ENCODE measurements around the gene SH3RF3.

SH3RF3 gene

DNA sequence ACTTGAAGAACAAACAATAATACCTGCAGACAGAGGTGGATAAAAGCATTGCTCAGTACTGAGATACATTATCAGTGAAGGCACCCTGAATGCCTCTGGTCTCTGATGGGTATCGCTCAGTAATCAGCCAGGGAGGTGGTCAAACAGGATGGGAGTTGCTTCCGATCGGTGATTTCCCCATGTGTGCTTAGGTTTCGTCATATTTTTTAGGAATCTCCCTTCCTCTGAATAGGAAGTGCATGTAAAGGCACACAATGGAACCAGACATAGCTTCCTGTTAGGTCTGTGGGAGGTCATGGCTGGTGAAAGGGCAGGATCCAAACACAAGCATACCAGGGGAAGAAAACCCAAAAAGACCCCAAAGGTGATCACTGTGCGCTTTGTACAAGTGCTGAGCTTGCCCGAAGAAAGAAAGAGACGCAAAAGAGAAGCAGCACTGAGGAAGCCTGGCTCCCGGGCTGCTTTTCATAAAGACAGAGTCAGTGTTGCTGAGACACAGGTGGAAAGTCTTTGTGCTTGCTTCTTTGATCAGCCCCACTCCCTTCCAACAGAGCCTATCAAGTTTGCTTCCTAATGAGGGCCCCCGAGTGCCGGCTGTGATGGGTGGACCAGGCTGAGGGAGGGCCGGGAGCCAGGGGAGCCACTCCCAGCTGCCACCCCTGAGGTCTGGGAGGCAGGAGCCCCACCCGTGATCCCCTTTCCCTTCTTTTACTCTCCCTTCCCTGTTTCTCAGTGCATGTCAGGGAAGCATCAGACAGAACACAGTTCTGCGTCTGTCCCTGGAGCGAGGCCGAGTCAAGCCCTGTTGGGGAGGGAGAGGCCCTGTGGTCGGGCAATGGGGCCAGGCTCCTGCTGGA lies 138.2 kb downstream of the SH3RF3 start:
- DNase-seq = no peak

DNA sequence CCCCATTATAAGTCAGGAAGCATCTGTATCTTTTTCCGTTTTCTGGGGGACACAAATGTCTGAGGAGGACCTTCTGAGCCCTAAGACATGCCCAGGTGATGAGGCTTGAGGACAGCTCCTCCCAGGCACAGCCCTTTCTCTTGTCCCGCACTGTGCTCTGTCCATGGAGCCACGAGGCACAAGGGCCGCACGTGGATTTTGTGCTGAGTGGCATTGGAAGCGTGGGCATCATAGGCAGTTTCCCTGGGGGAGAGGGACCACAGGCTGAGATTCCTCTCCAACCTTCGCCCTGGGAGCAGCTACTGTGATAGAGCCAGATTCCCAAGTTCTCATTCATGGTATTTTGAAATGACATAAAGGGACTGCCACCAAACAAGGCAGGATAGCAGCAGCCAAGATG lies 139.9 kb downstream of the SH3RF3 start:
- DNase-seq = no peak

DNA sequence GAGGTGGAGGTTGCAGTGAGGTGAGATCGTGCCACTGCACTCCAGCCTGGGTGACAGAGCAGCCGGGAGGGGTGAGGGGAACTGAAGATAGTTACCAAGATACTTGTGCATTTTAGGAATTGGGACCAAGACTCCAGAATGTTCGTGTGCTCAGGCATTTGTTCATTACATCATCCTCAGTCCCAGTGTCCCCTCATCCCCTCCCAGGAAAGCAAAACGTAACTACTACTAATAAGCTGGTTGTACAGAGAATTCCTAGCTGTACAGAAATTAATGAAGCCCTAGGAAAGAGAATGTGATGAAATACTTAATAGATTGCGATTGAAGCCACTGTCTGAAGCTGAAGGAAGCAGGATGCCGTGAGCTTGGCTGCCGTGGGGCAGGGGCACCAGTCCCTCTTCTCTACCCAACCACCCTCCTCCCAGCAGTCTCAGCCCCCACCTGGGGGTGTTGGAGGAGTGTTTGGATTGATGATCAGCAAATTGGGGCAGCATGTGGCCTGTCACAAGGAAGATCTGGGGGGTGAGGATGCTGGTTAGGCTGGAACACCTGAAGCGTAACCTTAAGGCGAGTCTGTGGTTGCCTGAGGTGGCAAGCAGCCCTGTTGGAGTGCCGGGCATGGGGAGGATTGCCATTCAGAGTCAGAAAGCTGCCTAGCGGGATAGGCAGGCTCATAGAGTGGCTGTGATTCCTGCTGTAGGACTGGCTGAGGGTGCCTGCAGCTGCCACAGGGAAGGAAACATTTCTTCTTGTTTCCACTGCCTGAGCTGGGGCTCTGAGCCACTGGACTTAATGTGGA lies 140.9 kb downstream of the SH3RF3 start:
- no peak for DNase-seq

GRCh38 chr2:109270505-109271312 lies 141.7 kb downstream of the SH3RF3 start:
- no peak for DNase-seq

GRCh38 chr2:109271920-109272319 lies 142.9 kb downstream of the SH3RF3 start:
- DNase-seq = no peak

DNA sequence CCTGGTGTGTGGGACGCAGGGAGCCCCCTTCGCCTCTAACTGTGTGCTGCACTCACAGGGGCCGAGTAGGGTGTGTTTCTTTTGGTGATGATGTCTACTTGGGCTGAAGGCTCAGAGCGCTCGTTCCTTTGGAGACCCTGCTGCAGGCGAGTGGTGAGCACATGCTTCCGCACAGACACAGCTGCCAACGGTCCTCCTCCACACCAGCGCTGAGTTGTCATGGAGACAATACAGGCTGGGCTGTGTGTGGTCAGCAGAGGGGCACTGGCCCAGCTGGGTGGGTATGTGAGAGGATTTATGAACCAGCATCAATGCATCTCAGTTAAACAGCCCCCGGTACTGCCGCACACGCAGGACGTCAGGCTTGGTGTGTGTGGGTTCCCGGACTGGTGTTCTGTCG lies 143.5 kb downstream of the SH3RF3 start:
- DNase-seq = no peak

DNA sequence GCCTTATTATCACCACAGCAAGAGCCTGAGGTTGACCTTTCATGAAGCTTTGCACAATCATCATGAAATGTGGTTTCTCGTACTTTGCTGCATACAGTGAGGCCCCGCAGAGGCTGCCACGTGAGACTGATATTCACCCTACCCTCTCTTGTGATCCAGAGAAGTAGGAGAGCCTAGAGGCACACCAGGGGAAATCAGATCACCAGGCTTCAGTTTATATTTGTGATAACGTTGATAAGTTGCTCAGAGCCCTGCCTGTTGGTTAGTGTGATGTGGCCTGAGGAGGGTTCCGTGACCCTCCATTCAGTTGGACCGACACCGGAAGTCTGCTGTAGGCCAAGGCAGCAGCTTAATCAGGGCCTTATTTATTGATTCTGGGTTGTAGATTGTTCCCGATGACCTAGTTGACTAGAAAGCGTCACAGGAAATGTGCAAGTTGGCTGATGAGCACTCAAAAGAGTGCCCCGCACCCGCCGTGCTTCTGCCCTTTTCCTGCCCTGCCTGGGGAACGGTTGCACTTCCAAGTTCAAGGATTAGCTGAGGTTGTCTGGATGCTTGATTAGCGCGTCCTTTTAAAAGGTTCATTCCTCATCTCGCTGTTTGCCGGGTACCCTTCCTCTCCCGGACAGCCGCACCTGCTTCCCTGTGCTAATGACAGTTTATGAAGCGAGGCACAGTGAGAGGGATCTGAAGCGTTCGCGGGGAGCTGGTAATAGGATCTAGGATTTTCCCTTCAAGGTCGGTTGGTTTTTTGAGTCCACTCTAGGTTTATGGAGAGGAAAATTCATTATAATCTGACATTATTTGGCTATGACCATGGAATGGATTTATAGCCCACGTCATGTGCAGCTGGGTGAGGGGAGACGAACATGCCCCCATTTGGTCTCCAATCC lies 146.4 kb downstream of the SH3RF3 start:
- peak; percentile 3 for DNase-seq

GRCh38 chr2:109277406-109277805 lies 148.4 kb downstream of the SH3RF3 start:
- DNase-seq = no peak

DNA sequence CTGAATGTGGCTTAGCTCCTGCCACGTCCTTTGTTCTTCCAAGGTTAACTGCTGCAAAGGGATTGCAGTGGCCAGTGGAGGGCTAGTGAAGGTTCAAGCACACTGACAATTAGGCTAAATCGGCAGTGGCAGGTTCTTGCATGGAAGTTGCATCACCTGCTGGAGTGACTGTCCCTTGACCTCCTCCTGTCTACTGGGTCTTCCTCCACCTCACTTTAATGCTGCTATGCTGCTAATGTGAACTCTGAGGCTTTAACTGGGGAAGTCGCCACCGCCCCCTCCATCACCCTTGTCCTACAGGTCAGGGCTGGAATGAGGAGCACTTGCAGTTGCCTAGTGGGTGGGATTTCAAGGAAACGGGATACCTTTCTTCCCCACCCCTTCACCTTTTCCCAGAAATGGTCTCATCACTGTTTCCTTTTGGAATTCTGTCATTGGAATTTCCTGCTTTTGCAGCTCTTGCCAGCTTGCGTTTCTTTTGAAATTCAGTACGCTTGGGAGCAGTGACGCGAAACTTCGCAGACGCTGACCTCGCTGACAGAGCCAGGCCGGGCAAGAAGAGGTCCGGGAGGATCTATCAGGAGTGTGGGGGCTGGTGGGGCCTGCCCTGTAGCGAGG lies 150.3 kb downstream of the SH3RF3 start:
- DNase-seq = peak; percentile 39

DNA sequence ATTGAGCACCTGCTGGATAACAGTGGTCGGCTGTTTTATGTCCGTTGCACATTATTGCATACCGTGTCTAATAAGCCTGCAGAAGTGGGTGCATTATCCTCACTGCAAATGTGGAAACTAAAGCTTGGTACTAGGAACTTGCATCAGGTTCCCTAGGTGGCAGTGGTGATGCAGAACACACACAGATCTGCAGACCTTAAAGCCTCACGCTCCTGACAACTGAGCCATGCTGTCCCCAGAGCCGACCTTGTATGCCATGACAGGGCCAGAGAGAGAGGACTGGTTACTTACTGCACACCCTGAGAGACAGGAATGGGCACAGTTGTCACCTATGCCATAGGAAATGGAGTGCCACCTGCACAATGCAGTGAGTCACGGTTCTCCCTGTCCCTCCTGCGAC lies 151.8 kb downstream of the SH3RF3 start:
- DNase-seq = no peak

GRCh38 chr2:109282360-109282759 lies 153.4 kb downstream of the SH3RF3 start:
- DNase-seq = no peak

DNA sequence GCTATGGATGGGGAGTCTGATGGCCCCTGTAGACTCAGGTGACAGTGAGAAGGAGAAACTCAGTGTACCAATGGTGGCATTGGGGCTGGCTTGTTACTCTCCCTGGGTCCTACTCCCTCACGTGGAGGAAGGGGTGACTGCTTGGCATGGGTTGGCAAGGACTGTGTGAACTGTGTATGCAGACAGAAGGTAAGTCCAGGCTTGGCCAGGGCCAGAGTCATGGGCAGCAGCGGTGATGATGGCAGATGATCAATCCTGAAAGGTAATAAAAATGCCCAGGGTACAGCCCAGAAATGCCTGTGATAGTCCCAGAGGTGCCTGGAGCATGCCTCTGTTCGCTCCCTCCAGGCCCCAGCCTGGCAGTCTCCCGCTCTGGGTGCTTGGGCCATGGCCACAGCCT lies 153.9 kb downstream of the SH3RF3 start:
- no peak for DNase-seq

DNA sequence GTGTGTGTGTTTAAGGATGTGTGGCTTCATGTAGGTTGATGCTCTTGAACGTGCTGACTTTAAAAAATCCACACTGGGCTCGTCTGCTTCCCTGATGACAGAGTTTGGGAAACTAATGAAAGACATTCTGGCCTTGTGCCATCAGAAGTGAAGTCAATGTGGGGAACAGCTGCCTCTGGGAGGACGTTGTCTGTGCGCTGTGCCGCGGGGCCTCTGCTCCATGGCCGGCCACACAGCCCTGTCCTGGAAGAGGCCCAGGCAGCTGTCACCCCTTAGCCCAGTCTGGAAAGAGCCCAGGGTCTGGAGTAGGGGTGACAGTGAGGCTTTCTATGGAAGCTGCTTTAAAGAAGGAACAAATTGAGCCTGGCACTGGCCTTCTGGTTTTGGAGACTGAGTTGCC lies 155.8 kb downstream of the SH3RF3 start:
- no peak for DNase-seq

GRCh38 chr2:109285244-109285651 lies 156.2 kb downstream of the SH3RF3 start:
- no peak for DNase-seq

- DNase-seq = no peak
These were observed 158.4 kb downstream of the SH3RF3 start for GRCh38 chr2:109287413-109287812.

DNA sequence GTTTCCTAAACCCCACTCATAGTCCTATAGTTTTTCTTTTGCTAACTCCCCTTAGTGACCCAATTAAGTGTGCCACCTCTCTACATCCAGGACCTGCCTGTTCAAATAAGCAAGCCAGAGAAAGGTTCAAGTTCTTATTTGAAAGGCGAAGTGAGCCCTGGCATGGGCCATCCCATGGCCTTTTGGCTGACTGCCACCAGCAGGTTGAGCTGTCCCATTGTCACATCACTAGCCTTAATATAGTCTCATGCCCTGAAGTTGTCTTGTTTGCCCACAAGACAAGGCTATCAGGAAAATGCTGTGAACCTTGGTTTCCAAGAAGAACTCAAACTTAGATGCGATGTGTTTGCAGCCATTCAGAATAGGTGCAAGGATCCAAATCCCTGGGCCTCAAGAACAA lies 158.8 kb downstream of the SH3RF3 start:
- no peak for DNase-seq

GRCh38 chr2:109288544-109289368 lies 159.8 kb downstream of the SH3RF3 start:
- no peak for DNase-seq

DNA sequence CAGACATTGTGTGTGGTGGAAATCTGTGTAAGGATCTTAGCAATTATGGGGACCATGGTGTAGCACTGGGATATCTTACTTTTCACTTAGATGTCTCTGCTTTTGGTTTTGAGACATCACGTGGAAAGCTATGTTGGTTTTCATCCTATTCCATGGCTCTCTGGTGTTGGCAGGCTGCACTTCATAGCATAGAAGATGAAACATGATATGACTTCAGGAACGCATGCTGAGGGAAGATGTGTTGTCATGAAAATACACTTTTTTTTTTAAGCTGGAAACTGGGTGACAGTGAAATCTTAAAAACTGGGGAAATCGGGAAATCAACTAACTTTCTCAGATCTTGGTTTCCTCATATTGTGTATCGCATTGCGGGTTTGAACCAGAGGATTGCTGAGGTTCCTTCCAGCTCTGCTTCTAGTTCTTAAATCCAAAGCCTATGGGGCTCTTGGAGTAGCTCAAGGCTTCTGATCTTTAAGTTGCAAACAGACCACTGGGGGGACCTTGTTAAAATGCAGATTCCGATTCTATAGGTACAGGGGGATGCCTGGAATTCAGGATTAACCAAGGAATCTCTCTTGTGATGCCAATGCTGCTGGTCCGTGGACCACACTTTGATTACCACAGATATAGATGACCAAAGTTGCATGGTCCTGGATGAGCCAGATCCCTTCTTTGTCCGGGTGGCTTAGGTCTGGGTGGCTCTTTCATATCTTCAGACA lies 160.7 kb downstream of the SH3RF3 start:
- no peak for DNase-seq

DNA sequence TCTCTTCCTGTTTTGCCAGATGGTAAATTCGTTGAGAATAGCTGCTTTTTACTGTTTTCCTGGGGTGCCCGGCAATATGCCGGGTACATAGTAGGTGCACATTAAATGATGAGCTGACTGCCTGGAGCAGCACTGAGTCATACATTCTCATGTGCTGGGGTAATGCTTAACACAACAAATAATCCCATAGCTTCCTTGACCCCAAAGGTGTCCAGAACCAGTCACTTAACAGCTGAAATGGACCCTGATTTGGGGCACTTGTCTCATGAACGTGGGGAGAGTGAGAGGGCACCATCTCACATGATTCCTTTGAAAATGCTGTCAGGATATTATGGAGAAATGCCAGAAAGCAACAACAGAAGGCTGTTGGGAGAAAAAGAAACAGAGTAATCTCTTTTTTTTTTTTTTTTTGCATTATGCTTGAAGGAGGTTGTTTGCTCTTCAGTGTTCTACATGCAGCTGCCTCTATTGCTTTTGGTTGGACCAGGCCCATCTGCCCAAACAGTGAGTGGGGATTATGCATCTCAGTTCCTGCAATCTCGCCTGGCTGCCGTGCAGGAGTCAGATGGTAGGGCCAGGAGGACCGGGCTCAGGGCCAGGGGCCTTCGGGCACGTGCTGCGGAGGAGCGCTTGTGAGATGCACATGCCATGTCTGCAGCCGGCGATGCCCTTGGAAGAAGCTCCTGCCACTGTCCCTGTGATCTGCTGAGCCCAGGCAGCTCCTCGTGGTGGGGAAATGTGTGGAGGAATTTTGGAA lies 162.1 kb downstream of the SH3RF3 start:
- DNase-seq = no peak

Measured in OCI-M1 (cell line).